B cell (primary cell): ENCODE results near the gene CSMD2.

Experiments
- EZH2 ChIP-seq: IDR thresholded peaks from 2 replicates; pipeline ENCODE4 v1.6.1; 2012; ENCODE audit warnings: borderline replicate concordance, low read depth, mild to moderate bottlenecking, moderate library complexity, low read length; ENCODE audit not compliant: insufficient read depth, poor library complexity, severe bottlenecking
- TF ChIP-seq, protein P1 (sequence below): fragments of 200-600 bp; IDR thresholded peaks from one replicate; pipeline ENCODE4 v1.8.0; 2022; ENCODE audit warnings: antibody characterized with exemption, mild to moderate bottlenecking

DNA sequence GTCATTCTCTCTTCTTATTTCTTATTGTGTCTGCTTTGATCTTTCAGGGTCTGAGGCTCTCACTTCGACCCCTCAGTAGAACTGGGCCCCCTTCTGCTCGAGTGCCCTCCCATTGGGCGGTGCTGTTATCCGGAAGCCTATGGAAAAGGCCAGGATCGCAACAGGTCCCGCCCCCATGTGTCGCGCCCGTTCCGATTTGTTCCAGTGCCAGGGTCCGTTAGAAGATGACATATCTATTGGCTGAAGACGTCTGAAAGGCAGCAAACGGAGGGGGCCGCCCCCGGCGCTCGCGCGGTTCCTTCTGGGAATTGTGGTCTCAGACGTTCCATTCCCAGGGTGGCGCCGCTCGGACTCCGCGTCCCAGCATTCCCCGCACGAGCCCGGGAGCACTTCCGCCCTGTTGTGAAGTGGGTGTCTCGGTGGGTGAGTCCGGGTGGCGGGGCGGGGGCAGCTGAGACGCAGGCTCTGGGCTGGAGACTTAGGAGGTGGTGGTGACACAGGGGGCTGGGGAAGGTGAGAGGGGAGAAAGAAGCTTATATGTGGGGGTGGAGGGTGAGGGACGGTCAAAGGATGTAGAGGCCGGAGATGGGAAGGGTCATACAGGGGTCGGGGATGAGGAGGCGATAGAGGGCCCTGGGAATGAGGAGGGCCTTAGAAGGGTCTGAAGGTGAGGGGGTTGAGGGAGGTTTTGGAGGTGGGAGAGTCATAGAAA is 692.6 kb downstream of the CSMD2 start, which contains the start of gene ZSCAN20:
- TF ChIP-seq, protein P1, sequence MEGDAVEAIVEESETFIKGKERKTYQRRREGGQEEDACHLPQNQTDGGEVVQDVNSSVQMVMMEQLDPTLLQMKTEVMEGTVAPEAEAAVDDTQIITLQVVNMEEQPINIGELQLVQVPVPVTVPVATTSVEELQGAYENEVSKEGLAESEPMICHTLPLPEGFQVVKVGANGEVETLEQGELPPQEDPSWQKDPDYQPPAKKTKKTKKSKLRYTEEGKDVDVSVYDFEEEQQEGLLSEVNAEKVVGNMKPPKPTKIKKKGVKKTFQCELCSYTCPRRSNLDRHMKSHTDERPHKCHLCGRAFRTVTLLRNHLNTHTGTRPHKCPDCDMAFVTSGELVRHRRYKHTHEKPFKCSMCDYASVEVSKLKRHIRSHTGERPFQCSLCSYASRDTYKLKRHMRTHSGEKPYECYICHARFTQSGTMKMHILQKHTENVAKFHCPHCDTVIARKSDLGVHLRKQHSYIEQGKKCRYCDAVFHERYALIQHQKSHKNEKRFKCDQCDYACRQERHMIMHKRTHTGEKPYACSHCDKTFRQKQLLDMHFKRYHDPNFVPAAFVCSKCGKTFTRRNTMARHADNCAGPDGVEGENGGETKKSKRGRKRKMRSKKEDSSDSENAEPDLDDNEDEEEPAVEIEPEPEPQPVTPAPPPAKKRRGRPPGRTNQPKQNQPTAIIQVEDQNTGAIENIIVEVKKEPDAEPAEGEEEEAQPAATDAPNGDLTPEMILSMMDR, result no peak
- no peak for TF ChIP-seq EZH2
